HG03571 (cell line): Measurements from ENCODE around the gene PDE4A.

Experiments
- ATAC-seq: cut with Tn5 transposase; IDR thresholded peaks from one replicate; pipeline ENCODE4 v1.9.1; 2021; ENCODE audit not compliant: unreplicated experiment

Gene PDE4A

DNA sequence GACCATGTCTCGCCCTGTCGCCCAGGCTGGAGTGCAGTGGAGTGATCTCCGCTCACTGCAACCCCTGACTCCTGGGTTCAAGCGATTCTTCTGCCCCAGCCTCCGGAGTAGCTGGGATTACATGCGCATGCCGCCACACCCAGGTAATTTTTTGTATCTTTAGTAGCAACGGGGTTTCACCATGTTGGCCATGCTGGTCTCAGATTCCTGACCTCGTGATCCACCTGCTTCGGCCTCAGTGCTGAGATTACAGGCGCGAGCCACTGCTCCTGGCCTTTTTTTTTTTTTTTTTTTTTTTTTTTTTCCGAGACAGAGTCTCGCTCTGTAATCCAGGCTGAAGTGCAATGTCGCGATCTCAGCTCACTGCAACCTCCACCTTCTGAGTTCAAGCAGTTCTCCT, 87.7 kb downstream of the PDE4A start:
- ATAC-seq, result no peak

DNA sequence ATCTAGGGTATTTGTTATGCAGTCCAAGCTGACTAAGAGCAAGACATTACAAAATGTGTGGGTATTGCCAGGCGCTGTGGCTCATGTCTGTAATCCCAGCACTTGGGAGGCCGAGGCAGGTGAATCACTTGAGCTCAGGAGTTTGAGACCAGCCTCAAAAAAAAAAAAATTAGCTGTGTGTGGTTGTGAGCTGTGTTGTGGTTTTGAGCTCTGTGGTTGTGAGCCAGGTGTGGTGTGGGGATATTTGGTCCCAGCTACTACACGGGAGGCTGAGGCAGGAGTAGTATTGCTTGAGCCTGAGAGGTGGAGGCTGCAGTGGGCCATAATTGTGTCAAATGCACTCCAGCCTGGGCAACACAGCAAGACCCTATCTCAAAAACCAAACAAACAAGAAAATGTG, 88.4 kb downstream of the PDE4A start:
- no peak for ATAC-seq

DNA sequence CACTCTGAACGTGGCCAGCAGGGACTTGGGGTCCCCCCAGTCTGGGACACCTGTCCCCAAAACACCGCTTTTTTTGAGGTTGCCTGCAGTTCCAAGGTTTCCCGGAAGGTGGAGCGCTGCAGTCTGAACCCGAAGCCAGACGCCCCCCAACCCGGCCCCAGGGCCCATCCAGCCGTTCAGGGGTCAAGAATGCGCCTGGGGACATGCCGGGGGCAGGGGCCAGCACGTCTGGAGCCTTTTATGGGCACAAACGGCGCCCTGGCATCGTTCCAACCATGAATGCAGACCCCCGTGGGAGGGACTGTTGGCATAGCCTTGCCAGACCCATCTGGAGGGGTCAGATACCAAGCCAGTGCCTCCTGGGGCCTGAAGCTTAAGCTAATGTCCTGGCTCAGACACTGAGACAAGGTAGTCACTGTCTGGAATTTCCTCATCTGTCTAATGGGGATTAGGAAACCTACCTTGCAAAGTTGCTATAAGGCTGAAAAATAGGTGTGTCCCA, 90.0 kb downstream of the PDE4A start:
- no peak for ATAC-seq

DNA sequence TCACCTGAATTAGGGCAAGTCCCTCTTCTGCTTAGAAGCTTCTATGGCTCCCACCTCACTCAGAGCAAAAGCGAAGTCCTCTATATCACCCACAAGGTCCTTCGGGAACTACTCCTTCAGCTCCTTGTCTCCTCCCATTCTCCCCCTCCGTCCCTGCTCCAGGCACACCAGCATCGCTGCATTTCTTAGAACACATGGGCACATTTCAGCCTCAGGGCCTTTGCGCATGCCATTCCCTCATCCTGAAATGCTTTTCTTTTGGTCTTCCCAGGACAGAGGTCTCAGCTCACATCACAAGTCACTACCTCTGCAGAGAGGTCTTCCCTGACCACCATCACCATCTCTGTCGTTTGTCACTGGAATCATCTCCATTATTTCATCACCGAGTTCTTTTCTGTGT, 92.9 kb downstream of the PDE4A start:
- ATAC-seq, result no peak

DNA sequence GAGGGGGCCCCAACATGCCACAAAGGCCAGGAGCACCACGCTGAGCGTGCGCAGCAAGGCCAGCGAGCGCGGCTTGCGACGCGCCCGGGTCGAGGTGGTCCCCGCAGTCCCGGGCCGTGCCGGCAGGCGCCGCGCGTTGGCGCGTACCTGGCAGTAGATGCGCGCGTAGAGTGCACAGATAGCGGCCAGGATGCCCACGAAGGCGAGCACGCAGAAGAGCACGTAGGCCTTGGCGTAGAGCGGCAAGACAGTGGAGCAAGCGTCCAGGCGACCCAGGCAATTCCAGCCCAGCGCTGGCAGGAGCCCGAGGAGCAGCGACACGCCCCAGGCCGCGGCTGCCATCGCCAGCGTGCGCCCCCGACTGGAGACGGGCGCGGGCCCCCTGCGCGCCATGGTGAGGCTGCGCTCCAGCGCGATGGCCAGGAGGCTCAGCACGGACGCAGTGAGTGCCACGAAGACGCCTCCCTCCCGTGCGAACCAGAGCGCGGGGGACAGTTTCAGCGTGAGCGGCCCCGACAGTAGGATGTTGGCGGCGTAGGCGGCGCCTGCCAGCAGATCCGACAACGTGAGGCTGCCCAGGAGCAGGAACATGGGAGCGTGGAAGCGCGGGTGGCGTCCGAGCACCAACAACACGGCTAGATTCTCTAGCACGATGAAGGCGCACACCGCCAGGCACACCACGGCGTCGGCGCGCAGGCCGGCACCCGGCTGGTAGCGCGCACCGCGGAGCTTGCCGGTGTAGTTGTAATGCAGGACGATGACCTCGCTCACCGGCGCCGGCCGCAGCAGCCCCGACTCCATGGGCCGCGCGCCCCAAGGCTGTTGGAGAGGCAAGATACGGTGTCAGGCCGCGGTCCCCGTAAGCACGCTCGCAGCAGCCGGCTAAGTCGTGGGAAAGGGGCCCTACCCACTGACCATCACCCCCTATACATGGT, 94.1 kb downstream of the PDE4A start:
- ATAC-seq, result no peak

DNA sequence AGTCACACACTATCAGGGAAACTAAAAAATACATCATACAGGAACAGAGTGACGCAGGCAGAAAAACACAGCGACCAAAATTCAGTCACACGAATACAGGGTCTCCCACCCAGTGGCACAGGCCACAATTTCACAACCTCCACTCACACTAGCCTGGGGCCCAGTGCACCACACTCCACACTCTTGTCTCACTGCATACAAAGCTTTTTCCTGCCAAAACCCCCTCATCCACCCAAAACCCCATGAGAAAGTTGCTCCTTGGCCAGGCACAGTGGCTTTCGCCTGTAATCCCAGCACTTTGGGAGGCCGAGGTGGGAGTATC, 95.7 kb downstream of the PDE4A start:
- no peak for ATAC-seq

DNA sequence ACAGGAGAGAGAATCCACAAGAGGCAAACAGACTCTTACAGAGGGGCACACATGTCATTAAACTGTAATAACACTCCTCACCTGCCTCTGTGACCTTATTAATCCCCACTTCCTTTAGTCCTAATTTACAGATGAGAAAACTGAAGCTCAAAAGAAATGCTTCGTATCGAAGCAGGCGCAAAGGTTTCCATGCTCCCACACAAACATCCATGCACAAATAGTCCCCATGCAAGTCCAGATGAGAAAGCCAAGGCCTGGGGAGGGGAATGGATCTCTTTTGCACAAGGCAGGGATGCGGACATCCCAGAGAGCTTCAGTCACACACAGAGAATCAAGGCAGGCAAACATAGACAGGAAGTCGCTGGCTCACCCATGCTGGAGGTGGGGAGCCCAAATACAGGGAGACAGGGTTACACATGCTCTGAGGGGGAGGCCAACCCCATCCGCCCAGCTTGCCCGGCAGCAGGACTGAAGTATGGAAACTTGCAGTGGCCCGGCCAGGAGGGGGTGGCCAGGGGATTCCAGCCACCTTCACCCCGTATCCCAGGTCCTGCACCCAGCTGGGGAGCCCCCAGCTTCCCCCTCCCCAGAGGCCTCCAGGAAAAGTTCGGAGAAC, 96.4 kb downstream of the PDE4A start:
- no peak for ATAC-seq

DNA sequence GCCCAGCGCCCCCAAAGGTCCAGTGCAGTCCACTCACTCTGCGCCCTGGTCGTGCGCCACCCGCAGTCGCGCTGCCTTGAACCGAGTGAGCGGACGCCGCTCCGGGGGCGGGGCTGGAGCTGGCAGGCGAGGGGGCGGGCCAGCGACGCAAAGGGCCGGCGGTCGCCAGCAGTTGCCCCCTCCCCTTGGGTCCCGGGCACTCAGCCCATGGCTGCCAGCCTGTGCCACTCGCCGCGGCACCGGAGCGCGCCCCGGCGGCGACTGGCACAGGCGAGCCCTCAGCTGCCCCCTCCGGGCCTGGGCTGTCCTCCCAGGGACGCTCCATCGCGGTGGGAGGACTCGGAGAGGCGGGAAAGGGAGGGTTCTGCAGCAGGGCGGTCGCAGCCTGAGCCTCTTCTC, 97.0 kb downstream of the PDE4A start, which contains the start of gene S1PR5:
Gene S1PR5 (minus strand): TSS at position 87 of the 399 bp plus-strand sequence. CDS start 2,436 bp downstream, outside the sequence.
- ATAC-seq, result no peak

DNA sequence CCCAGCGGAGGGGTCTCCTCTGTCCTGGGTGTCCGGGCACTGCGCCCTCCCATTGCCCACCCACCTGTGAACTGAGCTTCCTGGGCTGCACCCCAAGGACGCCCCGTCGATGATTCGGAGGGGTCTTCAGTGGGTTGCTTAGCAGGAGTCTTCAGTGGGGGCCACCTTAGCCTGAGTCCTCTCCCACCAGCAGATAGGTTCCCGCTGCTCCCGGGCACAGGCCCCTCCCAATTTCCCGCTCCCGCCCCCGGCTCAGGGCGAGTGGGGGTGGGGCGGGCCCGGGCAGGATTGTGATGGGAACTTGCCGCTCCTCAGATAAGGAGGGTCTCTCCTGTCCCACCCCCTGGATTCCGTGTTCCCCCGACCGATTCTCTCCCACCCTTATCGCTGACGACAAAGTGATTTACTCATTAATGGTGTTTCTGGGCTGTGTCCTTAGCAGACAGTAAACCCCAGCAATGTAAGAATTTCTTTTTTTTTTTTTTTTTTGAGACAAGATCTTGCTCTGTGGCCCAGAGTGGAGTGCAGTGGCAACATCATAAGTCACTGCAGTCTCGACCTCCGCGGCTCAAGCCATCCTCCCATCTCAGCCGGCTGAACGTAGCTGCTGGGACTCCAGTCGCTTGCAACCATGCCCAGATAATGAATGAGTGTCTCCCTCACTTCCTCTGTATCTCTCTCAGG, 97.6 kb downstream of the PDE4A start:
- no peak for ATAC-seq

DNA sequence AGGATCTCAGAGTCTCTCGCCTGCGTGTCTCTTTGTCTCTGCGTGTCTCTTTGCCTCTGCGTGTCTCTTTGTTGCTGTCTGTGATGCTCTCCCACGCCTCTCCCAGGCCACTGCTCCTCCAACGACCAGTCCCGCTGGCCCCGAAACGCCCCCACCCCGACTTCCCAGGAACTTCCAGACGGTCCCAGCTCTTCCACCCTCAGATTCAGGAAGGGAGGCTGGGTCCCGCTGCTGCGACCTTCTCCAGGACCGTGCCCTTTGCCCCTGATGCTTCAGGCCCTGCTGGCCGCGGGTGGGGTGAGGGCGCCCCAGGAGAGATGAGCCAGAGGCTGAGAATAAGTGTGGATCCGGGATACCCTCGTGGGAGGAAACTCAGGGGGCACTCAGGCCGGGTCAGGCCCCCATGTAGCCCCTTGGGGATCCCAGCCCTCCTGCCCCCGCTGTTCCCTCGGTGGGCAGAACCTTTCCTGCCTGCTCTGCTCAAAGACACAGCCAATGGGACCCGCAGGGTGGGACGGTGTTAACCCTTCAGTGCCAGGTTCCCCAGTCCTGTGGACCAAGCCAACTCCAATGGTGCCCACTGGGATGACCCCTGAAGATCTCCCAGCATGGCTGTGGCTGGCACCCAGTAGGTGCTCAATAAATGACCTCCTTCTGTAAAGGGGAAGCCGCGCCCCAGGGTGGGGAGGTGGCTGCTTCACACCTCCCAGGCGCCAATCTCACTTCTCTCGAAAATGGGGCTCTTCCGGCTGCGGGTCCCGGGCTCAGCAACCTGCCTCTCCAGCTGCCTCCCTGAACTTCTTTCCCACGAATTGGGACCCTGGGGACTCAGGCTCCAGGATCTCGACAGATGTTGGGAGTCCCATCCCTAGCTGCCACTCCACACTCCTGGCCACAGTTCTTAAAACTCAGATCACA, 98.4 kb downstream of the PDE4A start:
- ATAC-seq, result no peak
